ENCODE results near the gene KRT40. TPM values are rescaled to one million over a fixed set of nuclear protein-coding genes. Genes with fewer than 3 reads are reported as not detected.

Gene KRT40
- total and polyA plus RNA-seq, 4 donors: not detected

DNA sequence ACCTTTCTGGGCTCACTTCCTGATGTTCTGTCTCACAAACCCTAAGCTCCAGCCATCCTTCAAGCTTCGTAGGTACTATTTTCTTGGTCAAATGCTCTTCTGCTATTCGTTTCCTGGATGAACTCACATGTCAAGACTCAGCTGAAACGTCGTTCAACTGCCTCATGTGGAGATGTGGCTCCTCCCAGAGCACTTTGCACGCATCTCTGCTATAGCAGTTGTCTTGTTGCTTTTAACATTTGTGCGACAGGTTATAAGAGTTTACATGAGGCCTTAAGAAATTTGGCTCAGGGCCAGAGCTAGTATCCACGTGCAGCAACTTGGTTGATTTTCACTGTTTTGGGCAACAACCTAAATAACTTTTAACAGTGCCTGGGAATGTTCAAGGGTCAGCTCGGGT lies 2.8 kb upstream of the KRT40 start (continued):
- TF ChIP-seq, protein P1, sequence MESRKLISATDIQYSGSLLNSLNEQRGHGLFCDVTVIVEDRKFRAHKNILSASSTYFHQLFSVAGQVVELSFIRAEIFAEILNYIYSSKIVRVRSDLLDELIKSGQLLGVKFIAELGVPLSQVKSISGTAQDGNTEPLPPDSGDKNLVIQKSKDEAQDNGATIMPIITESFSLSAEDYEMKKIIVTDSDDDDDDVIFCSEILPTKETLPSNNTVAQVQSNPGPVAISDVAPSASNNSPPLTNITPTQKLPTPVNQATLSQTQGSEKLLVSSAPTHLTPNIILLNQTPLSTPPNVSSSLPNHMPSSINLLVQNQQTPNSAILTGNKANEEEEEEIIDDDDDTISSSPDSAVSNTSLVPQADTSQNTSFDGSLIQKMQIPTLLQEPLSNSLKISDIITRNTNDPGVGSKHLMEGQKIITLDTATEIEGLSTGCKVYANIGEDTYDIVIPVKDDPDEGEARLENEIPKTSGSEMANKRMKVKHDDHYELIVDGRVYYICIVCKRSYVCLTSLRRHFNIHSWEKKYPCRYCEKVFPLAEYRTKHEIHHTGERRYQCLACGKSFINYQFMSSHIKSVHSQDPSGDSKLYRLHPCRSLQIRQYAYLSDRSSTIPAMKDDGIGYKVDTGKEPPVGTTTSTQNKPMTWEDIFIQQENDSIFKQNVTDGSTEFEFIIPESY (IDR thresholded peaks at IDR 0.05): no peak
- TF ChIP-seq FOXA2 (IDR thresholded peaks at IDR 0.05): no peak
- TF ChIP-seq, protein P2, sequence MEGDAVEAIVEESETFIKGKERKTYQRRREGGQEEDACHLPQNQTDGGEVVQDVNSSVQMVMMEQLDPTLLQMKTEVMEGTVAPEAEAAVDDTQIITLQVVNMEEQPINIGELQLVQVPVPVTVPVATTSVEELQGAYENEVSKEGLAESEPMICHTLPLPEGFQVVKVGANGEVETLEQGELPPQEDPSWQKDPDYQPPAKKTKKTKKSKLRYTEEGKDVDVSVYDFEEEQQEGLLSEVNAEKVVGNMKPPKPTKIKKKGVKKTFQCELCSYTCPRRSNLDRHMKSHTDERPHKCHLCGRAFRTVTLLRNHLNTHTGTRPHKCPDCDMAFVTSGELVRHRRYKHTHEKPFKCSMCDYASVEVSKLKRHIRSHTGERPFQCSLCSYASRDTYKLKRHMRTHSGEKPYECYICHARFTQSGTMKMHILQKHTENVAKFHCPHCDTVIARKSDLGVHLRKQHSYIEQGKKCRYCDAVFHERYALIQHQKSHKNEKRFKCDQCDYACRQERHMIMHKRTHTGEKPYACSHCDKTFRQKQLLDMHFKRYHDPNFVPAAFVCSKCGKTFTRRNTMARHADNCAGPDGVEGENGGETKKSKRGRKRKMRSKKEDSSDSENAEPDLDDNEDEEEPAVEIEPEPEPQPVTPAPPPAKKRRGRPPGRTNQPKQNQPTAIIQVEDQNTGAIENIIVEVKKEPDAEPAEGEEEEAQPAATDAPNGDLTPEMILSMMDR (IDR thresholded peaks at IDR 0.05; ENCODE audit: low read depth, low read length, missing input control): no peak
- no peak for TF ChIP-seq MAX (IDR thresholded peaks at IDR 0.05)
- no peak for TF ChIP-seq SP1 (IDR thresholded peaks at IDR 0.05)
- TF ChIP-seq FOXA1 (IDR thresholded peaks at IDR 0.05): no peak

GRCh38 chr17:40981115-40981514 lies 3.0 kb downstream of the KRT40 start:
- no peak overlapping the region for H3K4me3 ChIP-seq (ENCODE audit: low read depth in 1 of 3, low read length in 3 of 3)
- H3K36me3 ChIP-seq (ENCODE audit: control insufficient read depth in 4 of 4, insufficient read depth in 3 of 4, low read depth in 1 of 4, low read length in 3 of 4): no peaks in the 10 kb centered on the region
- H3K4me1 ChIP-seq (ENCODE audit: control insufficient read depth in 4 of 4, insufficient read depth in 4 of 4, low read length in 3 of 4): no peaks in the 10 kb centered on the region
- no peak for TF ChIP-seq HNF4A (conservative IDR thresholded peaks at IDR 0.05)
- 47% methylated on average over 5 of the region's 5 CpGs for WGBS
- no peak overlapping the region for H3K27ac ChIP-seq (ENCODE audit: low read depth in 1 of 2, low read length in 2 of 2)
- DNase-seq (ENCODE audit: low spot score): no peak
- no peak overlapping the region for H3K9ac ChIP-seq (ENCODE audit: low read depth in 1 of 2, low read length in 2 of 2)
- H3K9me3 ChIP-seq (ENCODE audit: control insufficient read depth in 4 of 4, low read length in 3 of 4): no peaks in the 10 kb centered on the region
- peaks cover 0 to 5% (median 0%) of the 10 kb centered on the region in 4 donors for H3K27me3 ChIP-seq (ENCODE audit: control insufficient read depth in 4 of 4, insufficient read depth in 4 of 4, low read length in 3 of 4)

- Histone ChIP-seq H3K9ac (ENCODE audit: low read depth in 1 of 2, low read length in 2 of 2) (no peak overlapping the region), H3K4me3 (ENCODE audit: low read depth in 1 of 3, low read length in 3 of 3) (no peak overlapping the region), H3K4me1 (ENCODE audit: control insufficient read depth in 4 of 4, insufficient read depth in 4 of 4, low read length in 3 of 4) (no peaks in the 10 kb centered on the region), H3K36me3 (ENCODE audit: control insufficient read depth in 4 of 4, insufficient read depth in 3 of 4, low read depth in 1 of 4, low read length in 3 of 4) (no peaks in the 10 kb centered on the region), H3K27ac (ENCODE audit: low read depth in 1 of 2, low read length in 2 of 2) (no peak overlapping the region), H3K27me3 (ENCODE audit: control insufficient read depth in 4 of 4, insufficient read depth in 4 of 4, low read length in 3 of 4) (peaks cover 0 to 8% (median 0%) of the 10 kb centered on the region in 4 donors), H3K9me3 (ENCODE audit: control insufficient read depth in 4 of 4, low read length in 3 of 4) (no peaks in the 10 kb centered on the region)
- WGBS: 45% methylated on average over 8 of the region's 8 CpGs
- DNase-seq (ENCODE audit: low spot score): no peak
- TF ChIP-seq TAF1 (conservative IDR thresholded peaks at IDR 0.05) (no peak), HNF4G (IDR thresholded peaks at IDR 0.05) (no peak), FOXA2 (IDR thresholded peaks at IDR 0.05) (no peak), SP1 (IDR thresholded peaks at IDR 0.05) (no peak), RAD21 (IDR thresholded peaks at IDR 0.05) (no peak), MAX (IDR thresholded peaks at IDR 0.05) (no peak), FOXA1 (IDR thresholded peaks at IDR 0.05) (no peak), JUND (IDR thresholded peaks at IDR 0.05) (no peak), EGR1 (IDR thresholded peaks at IDR 0.05; ENCODE audit: low read depth in 2 of 2) (no peak), GABPA (IDR thresholded peaks at IDR 0.05 in 1 of 2, conservative IDR thresholded peaks at IDR 0.05 in 1 of 2) (no peak), RXRA (IDR thresholded peaks at IDR 0.05) (no peak), NR2F2 (IDR thresholded peaks at IDR 0.05) (no peak), YY1 (IDR thresholded peaks at IDR 0.05) (no peak), REST (IDR thresholded peaks at IDR 0.05) (no peak)
- TF ChIP-seq, protein P3, sequence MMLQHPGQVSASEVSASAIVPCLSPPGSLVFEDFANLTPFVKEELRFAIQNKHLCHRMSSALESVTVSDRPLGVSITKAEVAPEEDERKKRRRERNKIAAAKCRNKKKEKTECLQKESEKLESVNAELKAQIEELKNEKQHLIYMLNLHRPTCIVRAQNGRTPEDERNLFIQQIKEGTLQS (IDR thresholded peaks at IDR 0.05): no peak
- TF ChIP-seq, protein P2 (IDR thresholded peaks at IDR 0.05; ENCODE audit: low read depth, low read length, missing input control): no peak
- TF ChIP-seq, protein P1 (IDR thresholded peaks at IDR 0.05): no peak
These were observed 3.5 kb downstream of the KRT40 start for GRCh38 chr17:40980596-40980995.

All from liver (tissue), 9 donors.